Posterior cingulate gyrus (tissue), 11 donors: ENCODE data around the gene CYP27B1.
"Not testable (repeated sequence)": the region's sequence is repeated elsewhere in the genome, so short reads cannot be mapped to it uniquely, and the experiment has no call there.

Experiments used
- DNase-seq, 10 donors: peaks; one replicate each; pipeline versions ENCODE4 v3.0.0 to v3.0.0-alpha.2; 2020 to 2021; ENCODE audit warnings: mixed read lengths in 3 of 10
- intact Hi-C: fragments of 100-400 bp; cut with DNase I; formaldehyde crosslinking; loops from one replicate; pipeline ENCODE4 v1.15.1; 2023

CYP27B1 gene

DNA sequence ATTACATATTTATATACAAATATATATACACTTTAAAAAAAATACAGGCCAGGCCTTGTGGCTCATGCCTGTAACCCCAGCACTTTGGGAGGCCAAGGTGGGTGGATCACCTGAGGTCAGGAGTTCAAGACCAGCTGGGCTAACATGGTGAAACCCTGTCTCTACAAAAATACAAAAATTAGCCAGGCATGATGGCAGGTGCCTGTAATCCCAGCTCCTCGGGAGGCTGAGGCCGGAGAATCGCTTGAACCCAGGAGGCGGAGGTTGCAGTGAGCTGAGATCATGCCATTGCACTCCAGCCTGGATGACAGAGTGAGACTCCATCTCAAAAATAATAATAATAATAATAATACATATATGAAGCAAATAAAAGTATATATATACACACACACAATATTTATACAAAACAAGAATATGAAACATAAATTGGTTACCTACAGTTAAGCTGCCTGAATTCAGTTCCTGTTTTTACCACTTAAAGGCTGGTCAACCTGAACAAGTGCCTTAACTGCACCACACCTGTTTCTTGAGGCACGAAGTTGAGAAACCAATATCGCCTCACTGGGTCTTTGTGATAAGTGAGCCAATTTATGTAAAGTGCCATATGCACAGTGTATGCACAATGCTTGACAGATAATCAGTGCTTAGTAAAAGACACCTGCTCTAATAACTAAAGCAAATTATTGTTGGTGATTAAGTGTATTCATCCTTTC, 51.7 kb downstream of the CYP27B1 start:
- intact Hi-C loops, DNase-seq: not testable (repeated sequence)

DNA sequence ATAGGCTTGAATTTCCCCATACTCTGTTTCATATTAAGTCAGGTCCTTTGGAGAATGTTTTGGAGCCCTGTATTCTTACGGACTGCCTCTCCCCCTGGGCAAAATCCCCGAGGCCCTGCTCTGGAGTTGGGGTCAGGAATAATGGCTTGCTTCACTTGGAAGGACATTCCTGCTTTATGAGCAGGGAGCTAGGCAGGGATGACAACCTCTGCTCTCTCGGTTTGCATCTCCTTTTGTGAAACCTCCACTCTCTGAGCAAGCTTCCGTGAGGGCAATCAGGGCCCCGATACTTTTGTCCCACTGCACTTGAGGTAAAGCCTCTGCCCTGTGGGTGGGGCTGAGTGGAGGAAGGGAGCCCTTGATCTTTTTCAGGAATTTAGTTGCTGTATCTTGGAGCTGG, 53.7 kb downstream of the CYP27B1 start:
- no peak for DNase-seq

DNA sequence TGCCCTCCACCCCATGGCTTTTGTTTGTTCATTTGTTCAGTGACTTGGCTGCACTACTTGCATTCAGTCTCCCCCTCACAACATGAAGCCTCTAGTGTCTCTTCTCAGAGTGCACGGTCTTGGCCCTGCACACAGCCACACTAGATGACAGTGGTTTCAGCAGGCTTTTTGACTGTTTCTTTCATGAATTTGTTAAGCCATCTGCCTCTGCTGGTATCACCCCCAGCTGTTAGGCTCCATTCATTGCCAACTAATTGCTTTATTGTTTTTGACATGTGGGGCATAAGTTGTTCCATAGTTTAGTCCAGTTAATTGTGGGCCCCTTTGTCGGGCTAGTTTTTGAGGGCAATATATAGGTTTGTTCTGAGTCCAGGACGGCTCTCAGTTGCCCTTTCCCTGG, 54.2 kb downstream of the CYP27B1 start:
- DNase-seq: no peak
- intact Hi-C loops: no loop called here

More for the DNA sequence above, 53.7 kb downstream of the CYP27B1 start:
- intact Hi-C loops: no loop called here
